ENCODE measurements around the gene C15orf39.

The C15orf39 gene

GRCh38 chr15:75197062-75197630 lies 4.5 kb upstream of the C15orf39 start:
- TF ChIP-seq CTCF (IDR thresholded peaks at IDR 0.05; ENCODE audit: control insufficient read depth, extremely low read depth, insufficient read depth): no peak
- H3K4me3 ChIP-seq (ENCODE audit: low read depth, low read length): no peak overlapping the region
- DNase-seq (ENCODE audit: low read depth): no peak

GRCh38 chr15:75198560-75199356 lies 2.9 kb upstream of the C15orf39 start:
- no peak for TF ChIP-seq CTCF (IDR thresholded peaks at IDR 0.05; ENCODE audit: control insufficient read depth, extremely low read depth, insufficient read depth)
- DNase-seq (ENCODE audit: low read depth): no peak
- H3K4me3 ChIP-seq (ENCODE audit: low read depth, low read length): peak overlapping the region; percentile 22

- DNase-seq (ENCODE audit: low read depth): no peak
- no peak overlapping the region for H3K4me3 ChIP-seq (ENCODE audit: low read depth, low read length)
- TF ChIP-seq CTCF (IDR thresholded peaks at IDR 0.05; ENCODE audit: control insufficient read depth, extremely low read depth, insufficient read depth): no peak
These were observed 2.2 kb upstream of the C15orf39 start for GRCh38 chr15:75199357-75199940.

- no peak overlapping the region for H3K4me3 ChIP-seq (ENCODE audit: low read depth, low read length)
- TF ChIP-seq CTCF (IDR thresholded peaks at IDR 0.05; ENCODE audit: control insufficient read depth, extremely low read depth, insufficient read depth): no peak
- no peak for DNase-seq (ENCODE audit: low read depth)
These were observed 1.3 kb upstream of the C15orf39 start for GRCh38 chr15:75200391-75200764.

GRCh38 chr15:75200765-75201615 lies 692 bp upstream of the C15orf39 start:
- H3K4me3 ChIP-seq (ENCODE audit: low read depth, low read length): peak overlapping the region; percentile 86
- TF ChIP-seq CTCF (IDR thresholded peaks at IDR 0.05; ENCODE audit: control insufficient read depth, extremely low read depth, insufficient read depth): 0 out of 2 replicates have a peak, but pooled peaks have one; percentile 9
- DNase-seq (ENCODE audit: low read depth): no peak

GRCh38 chr15:75202251-75203016 lies 752 bp downstream of the C15orf39 start:
- no peak for TF ChIP-seq CTCF (IDR thresholded peaks at IDR 0.05; ENCODE audit: control insufficient read depth, extremely low read depth, insufficient read depth)
- peak overlapping the region; percentile 86 for H3K4me3 ChIP-seq (ENCODE audit: low read depth, low read length)
- no peak for DNase-seq (ENCODE audit: low read depth)

Measured in LNCaP clone FGC (cell line).